NCI-H69 (cell line): ENCODE measurements around the gene S100A4.
A peak's percentile ranks its signal among the peaks of the same experiment; 100 is the strongest.
"Not testable (repeated sequence)": the region's sequence is repeated elsewhere in the genome, so short reads cannot be mapped to it uniquely, and the experiment has no call there.

Experiments
- DNase-seq: peaks from one replicate; lab custom pipeline; 2025; lab: John Stamatoyannopoulos, UW

S100A4 gene

DNA sequence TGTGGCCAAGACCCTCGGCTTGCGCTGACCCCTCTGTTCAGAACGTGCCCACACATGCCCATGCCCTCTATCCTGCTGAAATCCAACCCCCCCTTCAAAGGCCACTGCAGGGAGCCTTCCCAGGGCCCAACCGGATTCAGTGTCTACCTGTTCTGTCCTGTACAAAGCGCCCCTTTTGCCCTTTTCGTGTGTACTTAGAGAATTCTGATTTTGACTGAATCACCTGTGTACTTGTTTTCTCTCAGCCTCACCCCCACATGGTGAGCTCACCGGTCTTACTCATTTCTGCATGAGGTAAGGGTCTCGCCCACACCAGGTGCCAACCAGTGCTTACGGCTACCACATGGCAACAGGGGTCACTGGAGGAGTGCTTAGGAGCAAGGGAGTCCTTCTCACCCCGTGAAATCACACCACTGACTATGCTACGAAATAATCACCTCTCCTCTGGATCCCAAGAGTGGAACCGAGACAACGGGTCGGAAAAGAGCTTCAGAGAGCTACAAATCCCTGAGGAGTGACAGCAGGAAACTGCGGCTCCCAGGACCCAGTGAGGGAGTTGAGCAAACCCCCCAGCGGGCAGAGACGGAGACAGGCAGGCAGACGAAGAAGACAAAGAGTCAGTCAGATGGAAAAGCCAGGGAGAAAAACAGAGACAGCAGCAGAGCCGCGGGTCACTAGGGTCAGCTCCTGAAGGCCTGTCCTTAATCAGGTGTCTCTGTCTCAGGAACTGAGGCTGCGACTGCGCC lies 22.2 kb upstream of the S100A4 start:
- peak; percentile 89 for DNase-seq

DNA sequence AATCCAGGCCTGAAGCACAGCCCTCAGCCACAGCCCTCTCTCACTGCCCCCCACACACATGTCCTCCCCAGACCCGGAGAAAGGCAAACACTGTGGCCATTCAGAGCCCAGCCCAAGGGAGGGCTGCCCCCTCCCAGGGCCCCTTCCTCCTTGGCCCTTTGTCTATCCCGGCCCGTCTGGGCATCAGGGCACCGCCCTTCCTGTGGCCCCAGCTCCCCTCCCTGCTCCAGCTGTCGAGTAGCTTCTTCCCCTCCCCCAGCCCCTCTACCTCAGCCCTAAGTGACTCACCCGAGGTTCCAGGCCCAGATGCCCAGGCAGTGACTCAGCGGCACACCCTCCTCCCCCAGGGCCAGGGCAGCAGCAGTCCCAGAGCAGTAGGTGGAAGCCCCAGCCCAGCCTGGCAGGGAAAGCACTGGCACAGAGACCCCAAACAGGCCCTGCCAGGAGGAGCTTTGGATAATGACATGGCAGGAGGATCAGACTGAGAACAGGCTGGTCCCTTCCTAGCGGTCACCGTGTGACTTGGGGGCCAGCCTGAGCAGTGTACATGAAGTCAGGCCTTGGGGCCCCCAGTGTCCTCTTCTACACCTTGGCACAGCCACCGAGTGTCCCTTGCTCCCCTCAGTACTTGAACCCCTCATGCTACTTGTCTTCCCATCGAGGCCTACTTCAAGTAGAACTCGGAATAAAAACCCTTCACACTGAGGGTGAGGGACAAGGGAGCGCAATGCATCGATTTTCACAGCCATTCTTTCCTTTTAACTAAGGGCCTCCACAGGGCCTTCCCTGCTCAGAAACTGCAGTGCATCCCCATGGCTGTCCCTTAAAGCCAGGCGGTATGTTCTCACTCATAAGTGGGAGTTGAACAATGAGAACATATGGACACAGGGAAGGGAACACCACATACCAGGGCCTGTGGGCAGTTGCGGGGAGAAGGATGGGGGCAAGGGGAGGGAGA lies 21.1 kb upstream of the S100A4 start:
- DNase-seq, result peak; percentile 99

DNA sequence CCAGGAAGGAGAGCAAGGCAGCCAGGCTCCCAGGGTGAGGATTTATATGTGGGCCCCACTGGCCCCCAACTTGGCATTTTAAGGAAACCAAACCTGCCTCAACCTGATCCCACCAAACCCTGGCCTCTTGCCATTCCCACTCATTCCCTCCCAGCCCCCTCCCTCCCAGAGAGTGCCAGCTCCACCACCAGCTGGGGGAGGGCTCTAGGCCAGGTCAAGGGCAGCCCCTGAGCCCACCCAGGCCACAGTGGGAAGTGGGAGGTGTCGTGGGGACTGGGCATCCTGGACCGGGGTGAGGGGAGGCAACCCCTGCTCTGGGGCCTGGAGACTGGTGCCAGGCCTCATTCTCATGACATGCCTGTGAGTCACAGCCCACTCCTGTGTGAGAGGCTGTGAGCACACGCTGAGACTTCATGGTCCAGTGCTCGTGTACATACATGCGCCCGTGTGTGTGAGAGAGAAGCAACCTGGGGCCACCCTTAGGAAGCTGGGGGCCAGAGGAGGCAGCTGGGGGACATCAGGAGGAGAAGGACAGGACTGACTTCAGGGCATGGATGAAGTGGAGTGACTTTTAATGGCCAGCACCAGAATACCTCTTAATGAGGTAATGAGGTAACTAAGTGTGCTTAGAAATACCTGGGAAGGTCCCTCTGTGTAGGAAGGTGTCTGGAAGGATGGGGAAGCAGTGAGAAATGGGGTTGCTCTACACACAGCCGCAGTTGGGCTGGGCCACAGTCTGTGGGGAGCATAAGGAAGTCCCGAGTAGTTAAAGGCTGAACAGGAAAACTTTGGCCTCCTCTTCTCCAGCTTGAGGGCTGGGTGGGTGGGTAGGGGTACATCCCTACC lies 20.1 kb upstream of the S100A4 start, which contains the start of gene S100A2:
S100A2 (minus strand) TSS at position 316 of the 846 bp plus-strand sequence. CDS start 1,967 bp downstream, outside the sequence.
- DNase-seq, result peak; percentile 96

DNA sequence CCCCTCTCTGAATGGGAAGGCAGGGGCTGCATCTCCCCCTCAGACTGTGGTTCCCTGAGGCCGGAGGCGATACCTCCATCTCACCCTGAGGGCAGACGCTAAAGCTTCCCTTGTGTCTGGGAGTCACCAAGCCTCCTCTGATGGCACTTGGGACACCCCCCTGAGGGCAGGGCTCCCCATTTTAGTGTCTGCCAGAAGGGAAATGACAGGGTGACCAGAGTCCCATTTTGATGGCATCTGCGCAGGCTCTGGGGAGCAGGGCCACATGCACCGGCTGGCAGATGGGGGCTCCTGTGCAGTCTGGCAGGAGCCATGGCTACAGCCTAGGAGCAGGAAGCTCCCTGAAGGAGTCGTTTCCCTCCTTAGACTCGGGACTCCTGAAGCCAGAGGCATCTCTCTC lies 18.4 kb upstream of the S100A4 start:
- DNase-seq, result peak; percentile 33

DNA sequence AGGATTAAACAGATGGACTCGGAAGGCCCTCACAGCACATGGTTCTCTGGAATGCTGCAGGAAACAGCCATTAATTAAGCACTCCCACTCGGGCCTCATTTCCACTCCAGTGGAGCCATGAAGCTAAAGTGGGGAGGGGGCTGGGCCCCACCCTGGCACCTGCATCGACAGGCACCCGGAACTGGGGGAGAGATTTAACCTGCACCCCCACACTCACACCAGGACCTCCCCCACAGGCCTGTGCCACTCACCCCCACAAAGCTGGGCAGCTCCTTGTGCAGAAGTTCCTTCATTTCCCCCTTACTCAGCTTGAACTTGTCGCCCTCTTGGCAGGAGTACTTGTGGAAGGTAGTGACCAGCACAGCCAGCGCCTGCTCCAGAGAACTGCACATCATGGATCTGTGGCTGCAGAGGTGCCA lies 17.9 kb upstream of the S100A4 start:
- no peak for DNase-seq

DNA sequence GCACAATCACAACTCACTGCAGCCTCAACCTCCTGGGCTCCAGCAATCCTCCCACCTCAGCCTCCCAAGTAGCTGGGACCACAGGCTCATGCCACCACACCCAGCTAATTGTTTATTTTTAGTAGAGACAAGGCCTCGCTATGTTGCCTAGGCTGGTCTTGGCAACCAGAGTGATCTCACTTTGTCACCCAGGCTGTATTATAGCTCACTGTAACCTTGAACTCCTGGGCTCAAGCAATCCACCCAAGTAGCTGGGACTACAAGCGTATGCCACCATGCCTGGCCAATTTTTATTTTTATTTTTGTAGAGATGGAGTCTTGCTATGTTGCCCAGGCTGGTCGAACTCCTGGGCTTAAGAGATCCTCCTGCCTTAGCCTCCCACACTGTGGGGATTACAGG lies 16.4 kb upstream of the S100A4 start:
- DNase-seq, result not testable (repeated sequence)

DNA sequence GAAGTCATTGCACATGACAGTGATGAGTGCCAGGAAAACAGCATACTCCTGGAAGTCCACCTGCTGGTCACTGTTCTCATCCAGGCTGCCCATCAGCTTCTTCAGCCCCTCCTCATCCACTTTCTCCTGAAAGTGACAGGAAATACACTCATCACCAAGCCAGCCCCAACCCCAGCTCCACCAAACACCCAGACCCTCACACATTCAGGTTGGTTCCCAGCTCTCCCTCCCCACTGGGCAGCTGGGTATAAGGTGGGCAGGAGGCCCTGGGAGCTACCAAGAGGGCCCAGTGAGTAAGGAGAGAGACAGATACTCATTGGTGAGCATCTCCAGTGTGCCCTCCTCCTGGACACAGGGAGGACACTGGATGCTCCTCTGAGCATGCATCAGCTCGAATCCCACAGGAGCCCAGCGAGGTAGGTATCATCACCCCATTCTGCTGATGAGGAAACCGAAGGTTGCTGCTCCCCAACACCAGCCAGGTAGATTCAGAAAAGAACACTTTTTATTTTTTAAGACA lies 15.9 kb upstream of the S100A4 start:
- DNase-seq, result no peak

DNA sequence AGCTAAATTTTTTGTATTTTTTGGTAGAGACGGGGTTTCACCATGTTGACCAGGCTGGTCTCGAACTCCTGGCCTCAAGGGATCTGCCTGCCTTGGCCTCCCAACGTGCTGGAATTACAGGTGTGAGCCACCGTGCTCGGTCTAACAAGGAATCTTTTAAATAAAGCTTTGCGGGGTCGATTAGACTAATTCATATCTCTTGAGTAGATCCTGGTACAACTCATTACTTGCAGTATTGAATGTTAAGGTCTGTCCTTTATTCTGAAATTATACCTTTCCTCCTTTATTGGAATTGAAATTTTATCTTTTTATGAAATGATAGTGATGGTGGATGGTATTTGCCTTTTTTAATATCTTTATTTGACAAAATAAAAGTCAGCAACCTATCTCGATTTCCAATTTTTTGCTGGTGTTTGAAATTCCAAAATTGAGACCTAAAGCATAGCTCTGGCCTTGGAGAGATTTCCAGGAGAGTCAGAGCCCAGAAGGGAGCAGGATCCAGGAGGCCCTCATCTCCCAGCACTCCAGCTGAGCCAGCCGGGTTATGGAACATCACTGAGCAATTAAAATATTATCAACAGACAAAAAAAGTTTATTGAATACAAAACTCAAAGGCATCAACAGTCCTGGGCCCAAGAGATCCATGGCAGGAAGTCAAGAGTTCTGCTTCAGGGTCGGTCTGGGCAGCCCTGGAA lies 15.3 kb upstream of the S100A4 start:
- DNase-seq, result no peak

DNA sequence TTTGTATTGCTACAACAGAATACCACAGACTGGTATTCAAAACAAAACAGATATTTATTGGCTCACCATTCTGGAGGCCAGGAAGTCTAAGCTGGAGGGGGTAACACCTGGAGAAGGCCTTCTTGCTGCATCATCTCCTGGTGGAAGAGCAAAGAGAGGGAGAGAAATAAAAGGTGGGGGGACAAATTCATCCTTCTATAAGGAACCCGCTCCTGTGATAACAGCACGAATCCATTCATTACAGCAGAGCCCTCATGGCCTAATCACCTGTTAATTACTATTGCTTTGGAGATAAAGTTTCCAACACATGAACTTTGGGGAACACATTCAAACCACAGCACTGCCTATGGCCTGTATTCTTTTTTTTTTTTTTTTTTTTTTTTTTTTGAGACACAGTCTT lies 14.6 kb upstream of the S100A4 start:
- DNase-seq, result no peak

DNA sequence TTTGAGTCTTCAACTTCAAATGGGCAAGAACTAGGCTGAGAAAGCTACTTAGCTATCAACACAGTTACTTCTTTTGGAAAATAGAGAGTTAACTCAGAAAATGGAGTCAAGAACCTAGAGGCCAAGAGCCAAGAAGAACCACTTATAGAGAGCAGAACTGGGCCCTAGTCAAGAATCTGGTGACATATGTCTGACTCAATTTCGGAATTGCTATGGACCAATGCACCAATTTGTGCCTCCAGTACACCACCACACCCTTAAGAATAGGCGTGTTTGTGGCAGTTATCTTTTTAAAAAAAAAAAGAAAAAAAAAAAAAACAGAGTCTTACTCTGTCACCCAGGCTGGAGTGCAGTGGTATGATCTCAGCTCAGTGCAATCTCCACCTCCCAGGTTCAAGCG lies 12.3 kb upstream of the S100A4 start:
- DNase-seq, result no peak

DNA sequence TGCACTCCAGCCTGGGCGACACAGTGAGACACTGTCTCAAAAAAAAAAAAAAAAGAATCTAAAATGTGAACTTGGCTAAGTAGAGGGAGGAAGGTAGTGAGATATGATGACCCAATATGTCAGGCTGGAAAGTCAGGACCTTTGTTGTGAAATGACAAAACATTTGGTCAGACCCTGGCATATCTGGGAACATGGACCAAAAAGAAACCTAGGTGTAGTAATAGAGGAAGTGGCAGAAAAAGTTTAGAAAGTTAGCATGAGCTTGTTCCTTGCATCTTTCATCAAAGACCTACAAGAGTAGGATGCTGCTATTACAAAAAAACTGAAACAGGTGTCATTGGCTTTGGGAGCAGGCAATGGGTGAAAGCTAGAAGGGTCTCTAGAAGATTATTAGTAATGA lies 10.7 kb upstream of the S100A4 start:
- no peak for DNase-seq

DNA sequence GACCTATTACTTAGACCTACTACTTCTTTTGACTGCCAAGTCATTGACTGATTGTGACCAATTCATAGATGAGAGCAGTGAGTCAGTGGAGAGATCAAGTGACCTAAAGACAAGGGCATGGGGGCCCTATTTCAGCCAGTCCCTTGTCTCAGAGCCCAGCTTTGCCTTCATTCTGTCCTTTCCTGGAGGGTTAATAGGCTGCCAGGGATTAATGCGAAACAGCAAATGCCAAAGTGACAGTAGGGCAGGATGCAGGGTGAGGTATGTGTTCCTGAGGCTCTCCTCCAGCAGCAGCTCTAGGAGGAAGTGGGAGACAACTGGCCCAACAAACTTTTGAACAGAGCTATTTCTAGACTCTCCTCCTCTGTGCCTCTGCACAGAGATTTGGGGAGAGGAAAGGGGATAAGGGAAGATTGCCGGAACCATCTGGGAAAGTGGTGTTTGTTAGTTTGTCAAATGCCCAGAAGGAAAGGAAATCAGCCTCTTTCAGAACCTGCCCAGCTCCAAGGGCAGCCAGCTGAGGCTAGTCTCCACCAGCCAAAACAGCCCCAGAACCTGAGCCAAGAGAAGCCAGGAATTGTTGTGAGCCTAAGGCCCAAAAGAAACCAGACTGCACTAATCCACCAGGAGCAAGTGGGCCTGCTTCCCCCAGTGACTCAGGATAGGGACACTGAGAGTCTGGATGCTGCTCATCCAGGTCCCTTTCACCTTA lies 8.4 kb upstream of the S100A4 start:
- DNase-seq, result no peak

DNA sequence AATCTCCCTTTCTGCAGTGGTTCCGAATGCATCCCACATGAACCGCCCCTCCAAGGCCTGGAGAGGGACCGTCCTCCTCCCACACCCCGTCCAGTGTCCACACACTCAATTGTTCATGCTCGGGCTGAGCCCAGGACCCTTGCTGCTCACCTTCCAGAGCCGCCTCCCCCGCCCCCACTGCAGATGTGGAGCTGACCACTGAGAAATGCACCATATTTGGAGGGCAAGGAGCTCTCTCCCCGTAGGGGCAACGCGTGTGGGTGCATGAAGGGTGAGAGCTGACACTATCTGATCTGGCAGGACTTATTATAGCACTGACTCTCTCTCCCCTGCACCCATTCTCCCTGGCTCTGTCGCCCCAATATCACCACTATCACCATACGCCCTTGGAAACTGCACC lies 7.5 kb upstream of the S100A4 start:
- DNase-seq, result no peak

DNA sequence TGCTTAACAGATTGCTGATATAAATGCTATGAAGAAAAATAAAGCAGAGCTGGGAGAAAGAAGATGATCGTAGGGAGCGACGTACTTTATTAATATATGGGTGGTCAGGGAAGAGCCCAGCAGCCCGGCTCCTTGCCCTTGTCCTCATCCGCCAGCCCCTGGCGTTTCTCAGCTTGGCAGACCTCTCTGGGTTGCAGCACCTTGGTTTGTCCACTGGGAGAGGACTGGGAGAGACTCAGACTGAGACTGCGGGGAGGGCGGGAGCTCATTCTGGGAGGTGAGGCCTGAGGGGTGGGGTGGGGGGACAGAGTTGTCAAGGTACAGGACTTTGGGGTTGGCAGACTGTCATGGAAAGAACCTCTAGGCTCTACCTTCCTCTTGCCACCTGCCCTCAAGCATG lies 6.7 kb upstream of the S100A4 start:
- DNase-seq, result no peak

DNA sequence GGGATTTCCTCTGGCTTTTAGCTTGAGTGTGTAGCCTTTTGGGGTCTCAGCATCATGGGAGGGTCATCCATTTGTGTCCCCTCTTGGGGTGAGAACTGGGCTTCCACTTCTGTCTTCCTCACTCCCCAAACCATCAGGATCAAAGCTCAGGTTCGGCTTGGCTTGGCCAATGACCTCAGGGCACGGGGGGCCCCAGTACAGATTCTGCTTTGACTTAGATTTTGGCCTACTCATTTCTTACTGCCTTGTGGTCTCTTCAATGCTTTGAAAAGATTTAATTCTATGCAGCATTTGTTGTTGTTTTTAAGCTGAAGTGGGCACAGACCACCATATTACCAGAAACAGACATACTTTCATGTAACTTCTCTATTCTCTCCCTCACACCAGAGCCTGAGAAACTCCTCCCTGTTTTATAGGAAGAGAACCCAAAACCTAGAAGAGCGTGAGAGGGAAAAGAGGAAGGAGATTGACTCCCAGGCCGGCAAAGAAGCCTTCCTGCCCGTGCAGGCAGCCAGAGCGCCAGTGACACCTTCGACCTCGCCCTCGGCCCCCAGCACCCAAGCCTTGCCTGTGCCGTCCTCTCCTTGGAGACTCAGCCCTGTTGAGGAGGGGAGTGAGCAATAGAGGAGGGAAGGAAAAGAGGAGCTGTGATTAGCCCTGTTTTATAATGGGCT lies 5.4 kb upstream of the S100A4 start:
- DNase-seq, result no peak

DNA sequence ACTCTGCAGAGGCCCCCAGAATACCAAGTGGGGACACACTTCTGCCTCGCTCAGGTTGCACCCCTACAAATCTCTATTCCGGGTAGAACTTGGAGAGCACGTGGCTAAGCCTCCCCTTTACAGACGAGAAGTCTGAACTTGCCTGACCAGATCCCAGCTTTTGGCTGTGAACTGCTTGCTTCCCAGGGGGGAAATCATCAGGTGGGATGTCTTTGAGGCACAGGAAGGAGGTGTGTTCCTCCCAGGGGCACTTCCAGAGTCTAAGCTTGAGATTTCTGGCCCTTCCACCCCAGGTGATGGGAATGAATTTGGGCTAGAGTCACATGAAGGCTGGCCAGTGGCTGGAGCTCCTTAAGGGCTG lies 4.8 kb upstream of the S100A4 start:
- DNase-seq, result no peak

DNA sequence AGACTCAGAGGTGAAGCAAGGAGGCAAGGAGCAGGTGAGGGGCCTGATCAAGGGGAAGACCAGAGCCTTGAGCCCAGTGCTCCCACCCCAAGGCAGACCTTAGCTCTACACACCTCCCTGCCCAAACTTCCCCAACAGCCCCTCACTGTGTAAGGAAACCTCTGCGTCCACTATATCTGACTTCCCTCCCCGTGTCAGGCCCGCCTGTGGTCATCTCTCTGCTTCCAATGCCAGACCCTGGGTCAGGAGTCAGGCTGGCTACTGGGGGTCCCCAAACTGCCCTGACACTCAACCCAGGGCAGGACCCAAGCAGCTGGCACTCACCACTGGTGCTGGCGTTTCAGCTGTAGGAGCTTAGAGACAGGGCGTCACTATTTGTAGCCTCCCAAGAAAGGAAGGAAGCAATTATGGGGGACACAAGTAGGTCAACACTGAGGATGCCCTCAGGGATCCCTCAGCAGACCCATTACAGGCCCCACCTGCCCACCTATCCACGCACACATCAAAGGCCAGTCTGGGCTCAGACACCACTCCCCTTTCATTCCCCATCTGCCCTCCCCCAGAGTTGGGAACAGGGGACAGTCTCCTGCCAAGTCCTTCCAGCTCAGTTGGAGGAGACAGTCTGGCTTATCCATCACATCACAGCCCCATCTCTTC lies 4.3 kb upstream of the S100A4 start:
- DNase-seq, result peak; percentile 76

DNA sequence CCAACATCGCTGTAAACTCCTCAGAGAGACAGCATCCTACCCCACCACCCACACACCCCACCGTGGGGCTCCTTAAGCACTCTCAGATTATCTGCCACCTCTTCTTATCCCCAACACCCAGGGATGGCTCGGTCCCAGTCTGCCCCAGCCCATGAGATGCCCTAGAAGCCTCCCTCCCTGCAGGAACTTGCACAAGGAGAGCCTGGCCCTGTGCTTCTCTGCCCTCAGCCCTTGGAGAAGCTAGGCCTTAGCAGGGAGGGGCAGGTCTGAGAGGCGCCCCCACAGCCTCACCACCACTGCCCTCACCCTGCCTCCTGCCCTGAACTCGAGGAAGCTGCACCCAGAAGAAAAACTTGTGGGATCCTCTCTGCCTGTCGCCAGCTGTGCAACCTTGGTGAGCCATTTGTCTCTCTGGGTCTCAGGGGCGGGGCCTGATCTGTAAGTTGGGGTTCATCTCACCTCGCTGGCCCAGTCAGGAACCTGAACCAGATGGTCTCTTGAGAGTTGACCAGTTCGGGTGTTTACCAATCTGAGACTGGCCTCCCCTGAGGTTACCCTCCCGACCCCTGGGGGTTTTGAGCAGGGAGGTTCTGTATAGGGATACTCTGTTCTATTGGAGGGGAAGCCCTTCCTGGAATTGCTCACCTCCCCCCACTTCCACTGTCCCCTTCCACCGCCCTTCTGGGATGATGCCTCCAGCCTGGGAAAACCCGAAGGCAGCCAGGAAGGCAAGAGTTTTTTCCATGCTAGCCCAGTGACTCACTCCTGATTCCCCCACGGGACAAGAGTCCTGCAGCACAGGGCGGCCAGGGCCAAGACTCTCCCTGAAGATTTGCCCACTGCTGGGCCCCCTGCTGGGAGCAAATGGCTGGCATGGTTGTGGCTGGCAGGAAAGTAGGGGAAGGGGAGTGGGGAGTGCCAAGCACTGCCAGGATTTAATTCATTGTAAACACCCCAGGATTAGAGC lies 3.4 kb upstream of the S100A4 start, which contains the start of gene S100A3:
S100A3 (minus strand) TSS at position 537 of the 967 bp plus-strand sequence. CDS start 773 bp downstream, outside the sequence.
- peak; percentile 67 for DNase-seq
